Embryonic facial prominence (tissue), 1 donor: Measurements from ENCODE around the gene PACSIN1.

Experiments used
- DNase-seq: peaks from one replicate; pipeline ENCODE4 v3.0.0-alpha.2; 2016; ENCODE audit errors: extremely low spot score

Gene PACSIN1

DNA sequence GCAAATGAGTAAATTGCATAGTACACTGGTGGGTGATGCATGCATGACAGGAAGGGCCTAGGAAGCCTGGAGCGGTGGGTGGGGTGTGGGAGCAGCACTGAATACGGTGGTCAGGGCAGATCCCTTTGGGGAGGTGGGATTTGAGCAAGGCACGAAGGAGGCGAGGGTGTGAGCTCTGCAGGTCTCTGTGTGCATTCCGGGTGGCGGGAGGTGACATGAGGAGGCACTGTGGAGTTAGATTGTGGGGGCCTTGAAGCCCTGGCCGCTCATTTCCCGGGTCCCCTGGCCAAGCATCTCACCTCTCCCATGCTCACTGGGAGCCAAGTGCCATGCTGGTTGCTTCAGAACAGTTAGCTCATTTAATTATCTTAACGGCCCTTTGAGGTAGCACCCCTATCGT, 96.5 kb downstream of the PACSIN1 start:
- DNase-seq = no peak

GRCh38 chr6:34562861-34563512, 97.1 kb downstream of the PACSIN1 start:
- no peak for DNase-seq

DNA sequence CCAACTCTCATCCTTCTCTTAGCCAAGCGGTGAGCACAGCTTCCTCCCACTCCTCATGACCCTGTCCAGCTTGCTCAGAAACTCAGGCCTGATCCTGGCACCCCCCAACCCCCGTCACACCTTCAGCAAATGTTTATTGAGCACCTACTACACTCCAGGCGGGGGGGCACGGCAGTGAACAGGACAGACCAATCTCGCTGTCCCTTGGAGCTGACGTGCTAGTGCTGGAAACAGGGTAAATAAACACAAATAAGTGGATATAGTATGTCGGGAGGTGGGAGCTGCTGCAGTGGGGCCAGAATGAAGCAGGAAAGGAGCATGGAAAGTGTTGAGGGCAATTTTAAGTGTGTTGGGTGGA, 97.6 kb downstream of the PACSIN1 start:
- DNase-seq = no peak

DNA sequence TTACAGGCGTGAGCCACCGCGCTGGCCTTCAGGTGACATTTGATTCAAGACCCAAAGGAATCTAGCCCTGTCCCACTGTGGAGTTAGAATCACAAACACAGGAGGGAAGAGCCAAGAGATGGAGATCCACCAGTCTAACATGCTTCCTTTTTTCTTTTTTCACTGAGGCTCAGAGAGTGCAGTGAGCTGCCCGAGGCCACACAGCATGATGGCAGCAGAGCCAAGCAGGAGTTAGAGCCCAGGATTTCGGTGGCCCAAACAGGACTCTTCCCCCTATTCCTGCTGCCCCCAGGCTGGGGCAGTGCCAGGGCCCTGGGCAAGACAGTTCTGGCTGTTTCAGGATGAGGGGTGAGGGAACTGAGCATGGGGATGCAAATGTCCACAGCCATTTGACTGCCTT, 98.3 kb downstream of the PACSIN1 start:
- no peak for DNase-seq

- no peak for DNase-seq
Measured at GRCh38 chr6:34565722-34566137, 99.9 kb downstream of the PACSIN1 start.

DNA sequence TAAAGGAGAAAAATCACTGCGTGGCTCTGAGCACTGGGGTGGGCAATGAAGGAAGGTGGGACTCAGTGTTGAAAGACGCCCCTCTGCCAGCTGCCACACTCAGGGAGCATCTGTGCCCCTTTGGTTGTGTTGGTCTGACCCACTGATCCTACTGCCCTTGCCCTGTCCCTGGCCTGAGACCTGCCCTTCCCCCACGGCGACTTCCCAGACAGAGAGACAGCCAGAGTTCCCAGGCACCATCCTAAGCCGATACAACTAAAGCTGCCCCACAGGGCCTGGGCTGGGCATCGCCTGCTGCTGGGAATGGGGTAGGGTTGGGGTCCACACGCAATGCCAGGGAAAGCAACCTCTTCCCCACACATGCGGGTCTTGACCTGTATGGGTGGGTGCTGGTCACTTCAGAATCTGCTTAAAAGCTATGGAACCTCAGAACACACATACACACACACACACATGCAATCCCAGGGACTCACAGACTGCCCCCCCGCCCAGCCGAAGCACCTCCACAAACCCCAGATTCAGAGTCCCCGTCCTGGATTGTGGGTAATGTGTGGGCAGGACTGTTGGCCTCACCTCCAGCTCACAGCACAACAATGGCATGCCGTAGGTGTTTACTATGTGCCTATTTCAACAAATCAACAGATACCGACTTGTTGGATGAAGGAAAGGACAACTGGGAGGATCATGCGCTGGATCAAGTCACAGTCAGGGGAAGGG, 101.1 kb downstream of the PACSIN1 start:
- no peak for DNase-seq

DNA sequence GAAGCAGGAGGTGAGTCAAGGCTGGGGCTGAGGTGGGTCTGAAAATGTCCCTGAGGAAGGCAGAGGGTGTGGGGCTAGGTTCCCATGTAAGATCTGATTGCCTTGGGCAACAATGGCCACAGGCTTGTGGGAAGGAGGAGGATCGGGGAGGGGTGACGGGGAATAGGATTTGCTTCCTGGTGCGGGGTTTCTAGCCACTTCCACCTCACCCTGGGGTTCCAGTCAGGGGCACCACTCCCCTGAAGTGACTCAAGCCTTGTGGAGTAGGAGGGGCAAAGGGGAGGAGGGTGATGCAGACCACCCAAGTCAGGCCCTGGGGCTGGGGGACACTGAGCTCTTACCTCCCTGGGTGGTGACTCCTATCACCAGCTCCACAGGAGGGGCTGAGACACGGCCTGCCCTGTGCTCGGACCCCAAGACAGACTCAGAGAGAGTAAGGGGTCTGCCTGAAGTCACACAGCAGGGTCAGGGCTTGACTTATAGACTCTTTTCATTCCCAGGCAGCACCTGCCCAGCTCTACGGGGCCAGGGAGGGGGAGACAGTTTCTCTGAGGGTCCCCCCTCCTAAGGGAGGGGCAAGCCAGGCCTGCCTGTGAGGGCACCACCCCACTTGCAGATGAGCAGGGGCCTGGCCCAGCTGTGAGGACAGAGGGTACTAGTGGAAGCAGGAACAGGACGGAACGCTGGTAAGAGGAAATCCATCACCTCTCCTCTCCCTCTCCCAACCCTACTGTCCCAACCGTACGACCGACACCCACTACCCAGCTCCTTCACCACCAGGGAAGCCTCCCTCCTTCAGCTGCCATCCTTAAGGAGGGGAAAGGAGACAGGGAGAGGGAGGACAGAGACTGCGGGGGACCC, 102.7 kb downstream of the PACSIN1 start:
- no peak for DNase-seq

GRCh38 chr6:34569361-34569973, 103.6 kb downstream of the PACSIN1 start:
- no peak for DNase-seq

- no peak for DNase-seq
Measured at GRCh38 chr6:34570066-34570833, 104.4 kb downstream of the PACSIN1 start.

GRCh38 chr6:34571388-34571787, 105.5 kb downstream of the PACSIN1 start:
- DNase-seq = no peak

DNA sequence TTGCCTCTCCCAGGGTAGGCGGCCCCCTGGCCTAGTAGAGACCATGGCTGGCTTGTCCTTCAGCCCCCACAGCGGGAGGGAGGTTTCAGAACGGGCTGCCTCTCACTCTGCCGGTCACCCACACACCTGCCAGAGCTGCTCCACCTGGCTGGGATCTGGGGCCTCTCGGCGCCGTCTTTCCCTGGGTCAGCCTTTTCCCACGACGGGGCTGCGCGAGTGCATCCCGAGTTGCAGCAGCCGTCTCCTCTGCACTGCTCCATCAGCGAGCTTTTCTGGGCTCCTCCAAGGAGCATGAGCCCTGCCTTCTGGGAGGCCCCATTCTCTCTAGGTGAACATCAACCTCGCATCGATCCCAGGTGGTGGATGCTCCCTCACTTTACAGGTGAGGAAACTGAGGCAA, 106.1 kb downstream of the PACSIN1 start:
- DNase-seq = no peak

DNA sequence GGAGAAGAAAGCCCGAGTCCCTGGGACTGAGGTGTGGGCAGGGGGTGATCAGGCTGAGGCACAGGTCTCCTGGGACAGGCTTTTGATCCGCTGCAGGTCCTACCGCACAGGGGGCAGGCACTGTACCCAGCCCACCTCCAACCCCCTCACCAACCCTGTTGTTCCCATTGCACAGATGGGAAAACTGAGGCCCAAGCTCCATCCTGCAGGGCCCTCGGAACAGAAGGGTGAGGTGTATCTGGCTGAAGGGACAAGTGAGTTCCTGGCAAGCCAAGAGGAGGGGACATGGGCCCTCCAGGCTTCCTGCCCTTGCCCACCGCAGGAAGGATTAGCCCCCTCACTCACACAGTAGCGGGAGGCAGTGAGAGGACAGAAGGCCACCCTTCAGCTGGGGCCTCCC, 106.7 kb downstream of the PACSIN1 start:
- DNase-seq = no peak

GRCh38 chr6:34573567-34574183, 107.8 kb downstream of the PACSIN1 start:
- no peak for DNase-seq

- no peak for DNase-seq
Measured at GRCh38 chr6:34574647-34575293, 108.9 kb downstream of the PACSIN1 start.

DNA sequence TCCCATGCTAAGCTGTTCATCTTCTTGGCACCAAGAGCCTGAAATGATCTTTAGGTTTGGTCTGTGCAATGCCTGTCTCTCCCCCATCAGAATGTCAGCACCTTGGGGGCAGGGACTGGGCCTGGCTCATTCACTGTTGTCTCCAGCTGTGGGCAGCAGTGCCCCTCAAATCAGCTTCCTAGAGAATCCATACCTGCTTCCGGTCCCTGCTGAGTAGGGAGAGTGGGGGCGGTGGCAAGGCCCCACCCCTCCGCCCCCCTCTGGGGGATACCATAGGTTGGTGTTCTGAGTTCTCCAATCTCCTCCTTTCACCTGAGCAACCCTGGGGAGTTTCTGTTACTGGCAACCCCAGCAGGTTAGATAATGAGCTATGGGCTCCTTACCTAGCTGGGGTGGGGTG, 109.5 kb downstream of the PACSIN1 start:
- DNase-seq = no peak

DNA sequence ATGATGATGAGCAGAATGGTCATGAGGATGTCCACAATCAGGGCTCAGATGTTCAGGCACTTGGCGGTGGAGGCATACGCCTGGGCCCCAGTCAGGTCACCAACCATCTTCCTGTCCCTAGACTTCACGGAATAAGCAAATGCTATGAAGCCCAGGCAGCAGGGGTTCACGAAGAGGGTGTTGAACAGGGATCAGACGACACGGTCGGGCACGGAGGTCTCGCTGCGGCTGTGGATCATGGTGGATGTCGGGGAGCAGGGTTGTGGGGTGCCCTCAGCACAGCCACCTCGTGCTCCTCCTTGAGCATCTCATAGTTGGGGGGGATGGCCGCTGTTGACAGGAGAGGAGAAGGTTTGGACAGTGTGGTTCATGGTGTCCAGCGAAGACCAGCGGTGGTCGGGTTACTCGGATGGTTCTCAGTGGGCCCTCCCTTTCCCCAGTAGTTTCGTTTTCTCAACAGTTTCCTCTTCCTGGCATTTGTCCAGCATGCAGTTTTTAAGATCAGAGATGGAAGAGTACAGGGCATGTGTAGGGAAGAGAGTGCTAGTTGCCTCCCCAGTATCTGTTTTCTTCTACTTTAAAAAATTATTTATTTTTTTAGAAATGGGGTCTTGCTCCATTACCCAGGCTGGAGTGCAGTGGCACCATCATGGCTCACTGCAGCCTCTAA, 110.5 kb downstream of the PACSIN1 start:
- DNase-seq = no peak

- DNase-seq = no peak
Measured at GRCh38 chr6:34578445-34579262, 112.8 kb downstream of the PACSIN1 start.

DNA sequence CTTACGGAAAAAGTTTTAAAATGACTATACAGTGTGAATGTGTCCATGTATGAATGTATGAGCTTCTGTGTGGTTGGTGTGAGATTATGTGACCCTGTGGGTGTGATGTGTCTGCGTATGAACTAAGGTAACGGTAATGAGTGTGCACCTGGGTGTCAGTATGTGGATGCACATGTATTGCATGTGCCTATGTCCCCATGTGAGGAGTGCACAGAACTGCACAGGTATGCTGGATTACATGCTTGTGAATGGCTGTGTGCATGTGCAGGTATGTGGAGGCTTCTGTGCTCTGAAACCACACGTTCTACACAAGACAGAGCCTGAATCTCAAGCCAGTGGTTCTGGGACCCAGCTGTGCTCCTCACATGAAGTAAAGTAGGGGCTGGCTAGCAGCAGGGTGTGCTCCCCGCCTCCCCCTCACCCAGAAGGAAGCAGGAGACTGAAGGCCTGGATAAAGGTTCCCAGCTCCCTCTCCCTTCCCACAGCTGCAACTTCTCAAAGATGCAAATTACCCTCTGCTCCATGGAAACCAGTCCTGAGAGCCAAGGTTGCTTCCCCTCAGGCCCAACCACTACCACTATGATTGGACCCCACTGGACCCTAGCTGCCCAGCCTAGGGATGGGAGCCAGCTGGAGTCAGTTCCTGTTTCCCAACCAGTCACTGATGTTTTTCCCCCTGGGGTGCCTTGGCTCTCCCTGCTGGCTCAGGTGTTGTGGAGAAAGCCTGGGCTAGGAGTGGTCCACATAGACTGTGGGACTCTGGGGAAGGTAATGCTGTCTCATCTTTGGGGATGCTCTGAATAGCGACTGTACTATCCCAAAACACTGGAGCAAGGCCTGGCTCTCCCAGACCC, 115.1 kb downstream of the PACSIN1 start:
- DNase-seq = no peak
